Stimulated activated CD4-positive, alpha-beta T cell treated with anti-CD3 and anti-CD28 coated beads, Interleukin-1b, Interleukin-23, amount 100 ng/mL, for 24 hours (primary cell): ENCODE measurements around the gene RWDD1.

ENCODE experiments used
- DNase-seq, 4 experiments: peaks; one replicate each; pipeline ENCODE4 v3.0.0-alpha.2; 2020; ENCODE audit warnings: low read depth in 4 of 4, low spot score in 1 of 4

The RWDD1 gene, protein sequence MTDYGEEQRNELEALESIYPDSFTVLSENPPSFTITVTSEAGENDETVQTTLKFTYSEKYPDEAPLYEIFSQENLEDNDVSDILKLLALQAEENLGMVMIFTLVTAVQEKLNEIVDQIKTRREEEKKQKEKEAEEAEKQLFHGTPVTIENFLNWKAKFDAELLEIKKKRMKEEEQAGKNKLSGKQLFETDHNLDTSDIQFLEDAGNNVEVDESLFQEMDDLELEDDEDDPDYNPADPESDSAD

DNA sequence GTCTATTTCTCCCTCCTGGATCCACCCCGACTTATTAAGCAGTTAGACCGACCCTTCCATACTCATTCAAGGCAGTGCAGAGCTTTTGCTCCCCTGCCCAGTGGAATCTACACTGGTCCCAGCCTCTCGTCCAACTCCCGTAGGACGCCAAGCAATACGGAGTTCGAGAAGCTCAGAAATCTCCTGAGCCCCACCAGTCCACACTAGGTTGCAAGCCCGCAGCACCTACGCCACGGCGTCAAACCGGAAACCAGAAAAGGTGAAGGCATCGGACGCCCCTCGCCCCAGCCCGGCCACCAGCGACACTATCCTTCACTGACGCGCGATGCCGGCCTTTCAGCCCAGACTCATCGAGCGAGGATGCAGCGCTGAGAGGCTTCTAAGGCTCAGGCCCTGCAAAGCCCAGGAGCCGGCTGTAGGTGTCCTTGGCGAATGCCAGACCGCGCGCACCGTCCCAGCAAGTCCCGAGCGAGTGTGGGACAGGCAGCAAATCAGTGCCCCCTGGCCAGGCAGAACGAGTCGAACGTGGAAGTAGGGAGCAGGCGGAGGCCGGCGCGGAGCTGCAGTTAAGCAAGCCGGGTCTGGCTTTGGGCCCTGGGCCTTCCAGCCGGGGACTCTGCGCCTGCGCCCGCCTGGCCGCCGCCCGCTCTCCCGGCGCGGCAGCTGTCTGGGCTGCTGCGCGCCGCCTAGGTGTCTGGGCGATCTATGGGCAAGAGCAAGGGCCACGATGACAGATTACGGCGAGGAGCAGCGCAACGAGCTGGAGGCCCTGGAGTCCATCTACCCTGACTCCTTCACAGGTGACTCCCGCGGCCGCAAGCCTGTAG, at the start of gene RWDD1:
Gene RWDD1, plus strand, starts transcription at position 649 of the 827 bp plus-strand sequence. Its CDS starts 79 bp downstream, at position 728.
- DNase-seq = peak; percentile 89 to 97 (median 92)

DNA sequence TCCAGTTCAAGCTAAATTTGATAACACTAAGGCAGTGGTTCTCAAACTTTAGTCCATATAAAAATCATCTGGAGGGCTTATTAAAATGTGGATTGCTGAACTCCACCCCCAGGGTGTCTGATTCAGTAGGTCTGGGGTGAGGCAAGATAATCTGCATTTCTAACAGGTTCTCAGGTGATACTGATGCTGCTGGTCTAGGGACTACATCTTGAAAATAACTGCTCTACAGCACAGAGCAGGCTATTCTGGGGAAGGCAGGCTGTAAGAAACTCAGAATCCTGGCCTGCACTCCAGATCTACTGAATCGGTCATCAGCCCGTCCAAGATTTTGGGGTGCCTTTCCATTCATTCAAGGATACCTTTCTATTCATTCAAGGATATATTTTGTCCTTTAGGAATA, 48.4 kb upstream of the RWDD1 start:
- no peak for DNase-seq

DNA sequence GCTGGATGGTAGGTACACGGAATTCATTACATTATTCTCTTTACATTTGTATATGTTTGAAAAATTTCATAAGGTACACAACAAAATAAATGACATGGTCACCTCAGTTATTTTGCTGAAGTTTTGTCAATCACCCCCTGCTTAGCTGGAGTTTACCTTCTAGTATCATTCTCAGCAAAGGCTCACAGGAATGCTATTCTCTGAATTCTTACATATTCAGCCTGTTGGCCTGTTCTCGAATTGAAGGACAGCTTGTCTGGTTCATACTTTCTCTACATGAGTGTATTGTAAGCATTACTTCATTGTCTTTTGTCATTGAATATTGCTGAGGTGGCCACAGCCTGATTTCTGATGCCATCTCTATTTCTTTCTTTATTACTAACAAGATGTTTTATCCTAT, 47.1 kb upstream of the RWDD1 start:
- no peak for DNase-seq

DNA sequence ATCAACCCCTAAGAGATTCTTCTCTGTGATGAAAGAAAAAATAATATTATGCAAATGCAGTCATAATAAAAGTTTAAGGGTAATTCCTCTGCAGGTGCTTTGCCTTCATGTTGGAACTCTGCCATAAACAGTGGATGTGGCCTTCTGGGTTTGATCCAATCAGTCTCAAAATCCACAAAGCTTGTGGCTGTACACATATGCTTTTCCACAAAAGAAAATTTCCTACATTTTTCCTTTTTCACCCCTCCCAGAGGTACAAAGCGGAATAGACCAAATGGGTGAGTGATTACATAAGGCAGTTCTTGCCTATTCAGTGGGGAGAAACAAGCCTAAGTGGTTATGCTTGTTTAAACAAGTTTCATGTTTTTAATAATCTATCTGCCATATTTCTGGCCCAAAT, 43.2 kb upstream of the RWDD1 start:
- DNase-seq = no peak

DNA sequence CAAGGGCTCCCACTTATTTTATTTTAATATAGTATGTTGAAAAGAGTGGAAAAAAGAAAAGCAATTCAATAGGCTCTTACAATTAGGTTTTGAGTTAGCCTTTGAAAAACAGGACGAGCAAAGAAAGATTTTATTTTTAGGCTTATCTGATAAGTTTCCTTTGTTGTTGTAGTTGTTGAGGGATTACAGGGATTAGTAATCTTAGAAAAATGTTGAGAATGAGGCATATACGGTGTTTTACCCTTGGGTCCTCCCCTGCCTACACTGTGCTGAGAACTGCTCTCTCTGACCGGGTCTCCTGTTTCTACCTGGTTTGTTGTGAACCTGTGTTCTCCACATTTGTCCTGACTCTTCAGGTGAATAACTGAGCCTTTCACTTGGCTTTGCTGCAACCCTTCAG, 42.5 kb upstream of the RWDD1 start:
- DNase-seq = no peak

DNA sequence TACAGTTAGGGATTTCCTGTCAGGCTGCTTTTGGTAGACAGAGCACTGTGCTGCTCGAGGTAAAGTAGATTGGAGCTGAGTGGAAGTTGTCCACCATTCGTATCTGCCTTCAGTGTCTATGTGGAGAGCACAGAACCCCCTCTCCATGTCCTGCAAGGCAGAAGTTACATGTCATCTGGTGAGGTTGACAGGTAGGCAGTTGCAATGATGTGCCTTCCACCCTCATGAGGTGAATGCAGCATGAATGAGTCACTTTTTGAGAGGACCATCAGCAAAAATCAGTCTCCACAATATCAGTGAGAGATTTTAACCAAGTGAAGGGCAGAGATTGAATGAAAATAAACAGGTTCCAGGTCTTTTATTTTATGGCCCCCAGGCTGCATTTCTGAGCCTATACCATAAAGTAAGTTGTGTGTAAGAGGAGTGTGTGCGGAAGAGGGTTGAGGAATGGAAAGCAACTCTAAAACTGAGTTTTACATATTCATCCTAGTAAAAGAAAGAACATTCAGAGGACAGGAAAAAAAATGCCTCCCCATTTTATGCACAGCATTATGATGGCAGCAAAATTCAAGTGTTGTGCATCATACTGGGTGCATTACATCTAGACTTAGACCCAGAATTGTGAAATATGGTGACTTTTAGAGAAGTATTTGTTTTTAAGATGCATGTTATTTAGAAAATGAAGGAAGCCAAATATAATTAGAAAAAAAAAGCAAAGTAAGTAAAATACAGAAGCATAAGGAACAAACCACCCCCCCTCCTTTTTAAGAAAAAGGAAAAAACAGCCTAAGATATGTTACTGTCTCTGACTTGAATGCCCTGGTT, 41.6 kb upstream of the RWDD1 start:
- DNase-seq = no peak

DNA sequence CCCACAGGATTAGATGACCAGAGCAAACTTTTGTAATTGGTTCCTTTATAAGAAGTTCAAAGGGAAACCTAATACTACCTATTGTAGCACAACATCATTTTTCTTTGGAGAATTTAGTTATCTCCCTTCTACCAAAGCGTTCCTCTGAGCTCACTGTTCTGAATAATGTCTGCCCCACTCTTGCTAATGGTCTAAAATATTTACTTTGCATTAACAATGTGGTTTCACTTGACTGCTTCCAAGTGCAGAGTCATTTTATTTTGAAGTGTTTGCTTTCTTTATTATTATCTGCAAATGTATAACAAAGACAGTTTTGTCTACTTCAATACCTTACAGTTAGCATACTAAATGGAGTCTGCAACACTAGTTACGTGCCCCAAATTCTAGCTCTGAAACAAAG, 40.9 kb upstream of the RWDD1 start:
- no peak for DNase-seq

DNA sequence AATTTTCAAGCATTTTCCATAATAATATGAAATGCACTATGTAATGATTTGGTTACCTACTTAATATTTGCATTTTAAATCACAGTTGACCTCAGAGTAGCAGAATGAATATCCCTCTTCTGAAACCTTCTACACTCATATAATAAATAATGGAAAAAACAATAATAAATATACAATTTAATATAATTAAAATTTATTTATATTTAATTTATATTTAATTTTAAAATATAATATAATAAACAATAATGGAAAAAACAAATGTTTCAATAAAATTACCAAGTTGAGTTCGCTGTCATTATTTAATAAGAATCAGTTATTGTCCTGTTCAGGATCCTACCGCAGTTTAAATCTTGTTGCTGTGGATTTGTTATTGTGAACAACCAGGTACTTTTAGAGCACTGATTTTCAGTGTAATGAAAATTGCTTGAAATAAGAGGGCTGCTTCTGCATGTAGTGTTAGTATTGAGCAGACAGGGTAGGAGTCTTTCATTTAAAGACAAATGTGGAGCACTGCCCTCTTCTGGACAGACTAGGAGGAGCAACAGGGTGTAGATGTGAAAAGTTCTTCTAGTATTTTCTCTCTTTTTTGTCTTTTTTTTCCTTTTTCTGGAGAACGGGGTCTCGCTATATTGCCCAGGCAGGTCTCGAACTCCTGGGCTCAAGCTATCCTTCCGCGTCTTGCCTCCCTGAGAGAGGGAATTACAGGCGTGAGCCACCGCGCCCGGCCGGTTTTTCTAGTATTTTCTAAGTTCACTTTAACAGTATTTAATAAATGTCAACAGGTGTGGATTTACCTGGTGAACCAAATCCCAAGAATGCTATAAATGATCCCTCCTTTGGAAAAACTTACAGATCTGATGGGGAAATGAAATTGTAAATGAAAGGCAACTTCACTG, 39.4 kb upstream of the RWDD1 start:
- peak; percentile 18 to 39 (median 25) for DNase-seq

DNA sequence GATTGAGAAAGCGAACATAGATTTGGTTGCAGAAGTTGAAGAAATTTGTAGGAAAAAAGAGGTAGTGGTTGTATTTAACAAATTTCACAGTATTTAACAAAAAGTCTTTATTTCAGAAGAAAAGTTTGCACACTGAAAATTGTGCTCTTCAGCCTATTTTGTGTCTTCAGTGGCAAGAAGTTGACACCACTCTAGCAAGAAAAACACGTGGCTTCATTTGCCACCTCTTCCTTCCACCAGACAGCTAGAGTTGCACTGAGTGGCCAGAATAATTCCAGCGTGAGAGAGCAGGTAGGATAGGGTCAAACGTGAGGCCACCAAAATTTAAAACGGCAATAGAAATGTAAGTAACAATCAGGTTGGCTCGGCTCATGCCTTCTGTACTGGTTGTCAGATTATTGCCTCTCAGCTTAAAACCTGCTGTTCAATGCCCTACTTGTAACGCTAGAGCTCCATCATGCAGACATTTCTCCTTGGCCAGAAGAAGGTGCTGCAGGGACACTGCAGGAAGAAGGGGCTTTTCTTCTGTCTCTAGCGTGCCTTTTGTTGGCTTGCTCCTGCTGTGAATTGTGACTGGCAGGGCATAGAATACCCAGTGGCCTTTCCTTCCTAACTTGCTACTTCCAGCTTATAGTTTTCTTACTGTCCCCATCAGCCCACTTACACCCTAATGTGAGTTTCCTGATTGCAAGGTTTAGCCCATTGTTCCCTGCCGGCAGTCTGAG, 37.9 kb upstream of the RWDD1 start:
- no peak for DNase-seq

DNA sequence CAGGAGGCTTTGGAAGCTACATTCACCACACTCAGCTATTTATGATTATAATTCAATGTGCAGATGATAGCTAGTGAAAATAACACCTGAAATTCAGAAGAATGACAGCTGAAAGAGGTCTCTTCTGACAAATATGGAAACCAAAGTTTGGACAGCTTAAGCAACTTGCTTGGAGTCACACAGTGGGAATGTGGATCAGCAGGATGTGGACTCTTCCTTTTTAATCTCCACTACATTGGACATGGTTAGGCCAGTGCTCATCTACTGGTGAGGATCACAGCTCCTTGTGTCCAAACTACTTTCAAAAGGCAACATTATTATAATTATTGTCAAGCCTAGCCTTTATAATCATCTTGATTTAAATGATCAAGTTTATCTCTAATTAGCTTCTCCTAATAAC, 36.2 kb upstream of the RWDD1 start:
- no peak for DNase-seq

DNA sequence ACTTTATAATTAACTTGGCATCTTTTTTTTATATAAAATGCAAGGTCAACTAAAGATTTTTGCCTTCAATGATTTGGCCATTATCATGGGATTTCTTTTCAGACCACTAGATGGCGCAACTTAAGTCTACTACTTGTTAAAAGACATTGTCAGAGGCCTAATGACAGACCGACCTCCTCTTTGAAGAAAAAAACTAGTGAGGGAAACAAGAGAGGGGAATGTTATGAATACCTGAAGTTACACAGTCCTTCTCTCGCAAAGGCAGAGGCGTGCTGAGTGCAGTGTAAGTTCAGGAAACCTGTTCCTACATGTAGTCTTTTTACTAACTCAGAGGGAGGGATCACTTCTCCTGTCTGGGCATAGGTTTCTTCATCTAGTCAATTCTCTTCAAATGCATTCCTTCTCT, 35.1 kb upstream of the RWDD1 start:
- DNase-seq = peak in 1 of 4 experiments; percentile 2

DNA sequence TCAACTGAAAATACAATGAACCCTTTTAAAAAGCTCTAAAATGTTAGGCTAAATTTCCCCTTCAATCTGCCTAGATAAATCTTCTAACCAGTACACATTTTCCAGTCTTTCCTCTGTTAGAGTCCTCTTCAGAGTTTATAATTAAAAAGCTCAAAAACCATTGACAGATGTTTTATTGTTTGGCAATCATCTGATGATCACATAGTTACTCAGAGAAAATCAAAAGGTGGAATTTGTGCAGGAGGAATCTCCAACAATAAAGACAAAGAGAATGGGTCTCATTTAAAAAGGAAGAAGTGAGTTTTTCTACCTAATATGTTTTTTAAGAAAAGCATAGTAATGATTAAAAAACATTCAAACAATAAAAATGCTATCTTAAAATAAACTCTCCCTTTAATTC, 28.9 kb upstream of the RWDD1 start:
- DNase-seq = no peak

DNA sequence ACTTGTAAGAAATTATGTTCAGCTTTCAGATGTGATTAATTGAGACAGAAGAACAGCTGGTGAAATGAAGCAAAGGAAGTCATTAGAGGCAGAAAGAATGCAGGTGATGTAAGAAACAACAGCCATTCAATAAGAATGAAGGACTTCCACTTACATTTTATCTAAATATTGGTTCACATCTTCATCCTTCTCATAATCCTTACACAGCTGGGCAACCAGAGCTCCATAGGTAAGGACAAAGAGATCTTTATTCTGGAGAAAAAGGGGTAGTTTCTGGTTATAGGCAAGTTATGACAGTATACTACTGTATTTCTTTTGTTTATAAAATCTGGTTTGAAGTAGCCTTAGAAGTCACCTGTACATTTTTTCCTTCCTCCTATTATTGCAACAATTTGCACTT, 28.2 kb upstream of the RWDD1 start:
- no peak for DNase-seq

DNA sequence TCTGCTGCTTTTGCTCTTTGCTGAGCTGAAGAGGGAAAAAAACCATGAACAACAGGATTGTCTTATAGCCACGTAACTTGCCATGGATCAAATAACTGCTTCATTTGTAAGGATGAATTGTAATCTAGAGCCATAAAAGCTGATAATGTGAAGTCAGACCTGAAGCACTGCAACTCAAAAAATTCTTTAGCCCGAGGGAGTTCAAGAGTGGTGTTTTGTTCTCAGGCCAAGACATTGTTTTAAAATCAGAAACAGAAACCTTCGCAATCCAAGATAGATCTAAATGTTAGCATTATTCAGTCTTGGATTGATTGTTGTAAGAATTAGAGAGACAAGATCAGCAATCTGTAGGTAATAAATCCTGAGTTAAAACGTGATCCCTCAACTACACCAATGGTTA, 25.7 kb upstream of the RWDD1 start, which contains the start of gene TRAPPC3L:
Gene TRAPPC3L, minus strand, starts transcription at position 34 of the 400 bp plus-strand sequence. CDS start 170 bp downstream, outside the sequence.
- DNase-seq = no peak

DNA sequence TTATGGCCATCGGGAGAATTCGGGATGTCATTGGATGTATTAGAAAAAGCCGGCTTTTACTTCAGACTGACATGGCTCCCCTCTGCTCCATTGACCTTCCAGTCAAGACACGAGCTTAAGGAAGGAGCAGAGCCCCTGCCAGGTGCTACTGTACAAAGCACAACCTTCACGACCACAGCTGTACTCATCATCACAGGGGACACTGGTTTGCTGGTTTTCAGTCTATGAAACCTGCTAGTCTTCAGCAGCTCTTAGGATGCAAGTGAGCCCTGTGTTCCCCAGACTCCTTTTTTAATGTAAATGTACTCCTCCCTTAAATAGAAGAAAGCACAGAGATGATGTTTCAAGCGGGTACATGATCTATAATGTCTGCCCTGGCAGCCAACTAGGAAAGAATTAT, 23.9 kb upstream of the RWDD1 start:
- no peak for DNase-seq

DNA sequence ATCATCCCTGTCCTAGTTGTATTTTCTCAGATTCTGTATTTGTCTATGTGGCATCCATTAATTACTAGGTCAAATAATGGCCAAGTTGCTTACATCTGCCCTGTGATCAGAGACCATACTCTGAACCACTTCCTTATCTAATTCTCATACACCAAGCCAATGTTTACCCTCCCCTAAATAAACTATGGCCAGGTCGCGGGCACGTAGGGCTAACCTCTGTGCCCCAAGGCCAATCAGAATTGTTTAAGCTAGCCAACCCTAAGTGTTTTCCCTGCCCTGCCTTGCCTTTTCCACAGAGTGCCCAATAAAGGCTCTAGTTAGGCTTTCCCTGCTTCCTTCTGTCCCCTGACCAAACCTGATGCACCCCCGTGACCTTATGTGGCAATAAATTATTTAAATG, 20.5 kb upstream of the RWDD1 start:
- no peak for DNase-seq

DNA sequence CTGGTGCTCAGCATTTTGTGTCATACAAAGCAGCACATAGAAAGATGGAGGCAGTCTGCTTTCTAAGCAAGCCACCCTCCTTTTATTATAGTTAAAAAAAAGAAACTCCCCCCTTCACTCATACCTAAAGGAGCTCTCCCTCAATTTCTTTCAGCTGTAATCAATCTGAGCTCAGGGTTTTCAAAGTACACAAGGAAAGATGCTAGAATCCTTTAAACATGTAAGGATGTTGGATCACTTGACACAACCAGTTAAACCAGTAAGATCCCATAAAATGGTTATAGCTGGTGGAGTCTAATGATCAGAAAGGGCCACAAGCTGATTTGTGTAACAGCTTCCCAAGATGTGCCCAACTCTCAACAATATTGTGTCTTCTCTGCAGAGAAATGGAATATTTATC, 17.9 kb upstream of the RWDD1 start, which contains the start of gene CALHM4:
Gene CALHM4, plus strand, starts transcription at position 301 of the 400 bp plus-strand sequence. Its CDS starts 43 bp downstream, at position 344.
- DNase-seq = no peak

DNA sequence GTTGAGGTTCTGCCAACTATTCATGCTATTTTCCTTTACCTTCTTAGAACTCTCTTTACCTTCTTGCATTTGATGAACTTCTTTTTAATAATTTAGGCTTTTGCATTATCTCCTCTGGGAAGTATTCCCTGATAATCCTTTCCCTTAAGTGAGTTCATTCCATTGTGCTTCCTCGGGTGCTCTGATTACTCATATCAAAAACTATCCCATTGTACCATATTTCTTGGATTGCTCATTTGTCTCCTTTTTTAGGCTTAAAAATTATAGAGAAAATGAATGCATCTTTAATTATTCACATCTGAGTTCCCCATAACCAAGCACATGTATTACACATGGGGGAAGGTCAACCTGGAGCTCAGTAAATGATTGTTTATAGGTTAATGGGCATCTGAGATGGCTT, 15.2 kb upstream of the RWDD1 start:
- no peak for DNase-seq

DNA sequence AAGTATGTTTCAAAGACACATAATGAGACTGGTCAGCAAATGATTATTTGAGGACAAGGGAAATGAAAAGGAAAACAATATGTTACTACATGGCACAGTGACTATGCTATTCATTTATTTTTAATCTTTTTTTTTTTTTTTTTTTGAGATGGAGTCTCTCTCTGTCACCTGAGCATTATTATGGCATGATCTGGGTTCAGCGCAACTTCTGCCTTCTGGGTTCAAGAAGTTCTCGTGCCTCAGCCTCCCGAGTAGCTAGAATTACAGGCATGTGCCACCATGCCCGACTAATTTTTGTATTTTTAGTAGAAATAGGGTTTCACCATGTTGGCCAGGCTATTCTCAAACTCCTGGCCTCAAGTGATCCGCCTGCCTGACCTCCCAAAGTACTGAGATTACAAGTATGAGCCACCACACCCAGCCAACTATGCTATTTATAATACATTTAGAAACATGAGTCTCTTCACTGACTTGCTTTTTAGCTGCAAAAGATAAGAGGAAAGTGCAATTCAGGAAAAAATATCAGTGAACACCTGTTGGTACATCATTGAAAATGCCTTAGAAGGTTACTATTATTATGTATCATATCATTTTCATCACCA, 14.4 kb upstream of the RWDD1 start:
- DNase-seq = no peak
